A673 (cell line): ENCODE data around the gene GAGE13. TPM values are rescaled to one million over a fixed set of nuclear protein-coding genes. Genes with fewer than 3 reads are reported as not detected.
"Not testable (repeated sequence)": the region's sequence is repeated elsewhere in the genome, so short reads cannot be mapped to it uniquely, and the experiment has no call there.

Source experiments
- BruUV-seq: library from RNA; stranded (reverse); fragments of 400-500 nt; replicated peaks from 2 replicates; lab custom pipeline; 2021; lab: Mats Ljungman, UMichigan
- CTCF ChIA-PET: fragments of 300-600 bp; sonication (Branson Sonifier 250); formaldehyde crosslinking; loops from one replicate; lab custom pipeline; 2022; ENCODE audit warnings: antibody characterized with exemption; lab: Charles Lee
- POLR2A ChIA-PET: fragments of 300-600 bp; sonication (Branson Sonifier 250); formaldehyde crosslinking; loops from one replicate; lab custom pipeline; 2022; ENCODE audit warnings: antibody characterized with exemption; ENCODE audit not compliant: low non-redundant PET; lab: Charles Lee
- DNase-seq: peaks from one replicate; pipeline ENCODE4 v3.0.0-alpha.2; 2015; ENCODE audit warnings: low spot score
- H3K27ac ChIP-seq: fragments of 200-600 bp; sonication (generic); 2 replicates; pipeline ENCODE4 v1.5.1; 2016; ENCODE audit warnings: mixed run types, low read depth, mild to moderate bottlenecking, mixed read lengths, antibody characterized with exemption, low read length; ENCODE audit not compliant: poor library complexity, severe bottlenecking
- H3K27me3 ChIP-seq: fragments of 200-600 bp; sonication (generic); replicated peaks from 2 replicates; pipeline ENCODE4 v1.6.1; 2017; ENCODE audit warnings: mixed run types, low read depth, mild to moderate bottlenecking, mixed read lengths, antibody characterized with exemption, low read length; ENCODE audit not compliant: insufficient read depth, poor library complexity
- H3K36me3 ChIP-seq: fragments of 200-600 bp; sonication (generic); 2 replicates; pipeline ENCODE4 v1.6.1; 2016; ENCODE audit warnings: mixed run types, mild to moderate bottlenecking, mixed read lengths, antibody characterized with exemption, low read length; ENCODE audit not compliant: insufficient read depth, poor library complexity, severe bottlenecking
- H3K4me1 ChIP-seq: fragments of 200-600 bp; sonication (generic); 2 replicates; pipeline ENCODE4 v1.6.1; 2017; ENCODE audit warnings: mixed run types, mild to moderate bottlenecking, mixed read lengths, antibody characterized with exemption, low read length; ENCODE audit not compliant: insufficient read depth, poor library complexity, severe bottlenecking
- H3K4me3 ChIP-seq: fragments of 200-600 bp; sonication (generic); 2 replicates; pipeline ENCODE4 v1.5.1; 2016; ENCODE audit warnings: low read depth, mixed run types, mild to moderate bottlenecking, mixed read lengths, low read length; ENCODE audit not compliant: poor library complexity, severe bottlenecking
- H3K9me3 ChIP-seq: fragments of 200-600 bp; sonication (generic); 2 replicates; pipeline ENCODE4 v1.6.1; 2016; ENCODE audit warnings: mixed run types, low read depth, mild to moderate bottlenecking, mixed read lengths, antibody characterized with exemption, low read length; ENCODE audit not compliant: poor library complexity, severe bottlenecking
- EZH2 ChIP-seq: fragments of 200-600 bp; sonication (generic); IDR thresholded peaks from 2 replicates; pipeline ENCODE4 v1.6.1; 2017; ENCODE audit warnings: borderline replicate concordance, low read depth, mild to moderate bottlenecking, mixed read lengths, antibody characterized with exemption, low read length; ENCODE audit not compliant: poor library complexity, severe bottlenecking
- intact Hi-C: fragments of 100-400 bp; cut with micrococcal nuclease; formaldehyde crosslinking; loops from one replicate; pipeline ENCODE4 v1.10.0; 2022; ENCODE audit not compliant: unreplicated experiment
- total RNA-seq: library from RNA; stranded (reverse); gene quantifications from 2 replicates; pipeline ENCODE4 v1.2.3, GENCODE V29; 2021
- TF ChIP-seq, protein P1 (sequence below): fragments of 300-800, 200-600 bp; sonication (generic); conservative IDR thresholded peaks from 2 replicates; pipeline ENCODE4 v1.5.1; 2017; ENCODE audit warnings: low read depth, mild to moderate bottlenecking, antibody characterized with exemption, low read length, moderate library complexity, mixed read lengths

The GAGE13 gene
- total RNA-seq, 1 experiment from 2014 or later = not detected

DNA sequence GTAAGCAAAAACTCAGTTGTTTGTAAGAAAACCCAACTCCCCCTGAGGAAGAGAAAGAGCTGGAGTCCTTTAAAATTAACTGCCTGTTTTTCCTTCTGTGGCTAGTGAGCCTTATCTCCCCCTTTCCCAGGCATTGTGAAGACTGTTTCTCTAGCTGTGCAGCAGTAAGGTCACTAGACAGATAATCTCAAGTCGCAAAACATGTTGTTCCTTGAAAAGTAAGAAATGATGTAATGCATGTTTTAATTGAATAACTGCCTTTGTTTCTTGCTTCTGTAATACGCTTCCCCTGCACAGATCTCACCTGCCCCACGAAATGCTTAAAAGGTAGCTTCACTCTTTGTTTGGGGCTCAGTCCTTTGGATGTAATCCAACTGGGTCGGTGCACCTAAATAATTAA lies 15.3 kb upstream of the GAGE13 start:
- intact Hi-C loops = no loop called here
- Histone ChIP-seq H3K4me3 (no peak overlapping the region), H3K27ac (no peak overlapping the region), H3K27me3 (no peaks in the 10 kb centered on the region), H3K4me1 (no peaks in the 10 kb centered on the region), H3K36me3 (no peaks in the 10 kb centered on the region), H3K9me3 (no peaks in the 10 kb centered on the region)
- DNase-seq = no peak
- CTCF ChIA-PET = no interaction called here
- TF ChIP-seq, protein P1, sequence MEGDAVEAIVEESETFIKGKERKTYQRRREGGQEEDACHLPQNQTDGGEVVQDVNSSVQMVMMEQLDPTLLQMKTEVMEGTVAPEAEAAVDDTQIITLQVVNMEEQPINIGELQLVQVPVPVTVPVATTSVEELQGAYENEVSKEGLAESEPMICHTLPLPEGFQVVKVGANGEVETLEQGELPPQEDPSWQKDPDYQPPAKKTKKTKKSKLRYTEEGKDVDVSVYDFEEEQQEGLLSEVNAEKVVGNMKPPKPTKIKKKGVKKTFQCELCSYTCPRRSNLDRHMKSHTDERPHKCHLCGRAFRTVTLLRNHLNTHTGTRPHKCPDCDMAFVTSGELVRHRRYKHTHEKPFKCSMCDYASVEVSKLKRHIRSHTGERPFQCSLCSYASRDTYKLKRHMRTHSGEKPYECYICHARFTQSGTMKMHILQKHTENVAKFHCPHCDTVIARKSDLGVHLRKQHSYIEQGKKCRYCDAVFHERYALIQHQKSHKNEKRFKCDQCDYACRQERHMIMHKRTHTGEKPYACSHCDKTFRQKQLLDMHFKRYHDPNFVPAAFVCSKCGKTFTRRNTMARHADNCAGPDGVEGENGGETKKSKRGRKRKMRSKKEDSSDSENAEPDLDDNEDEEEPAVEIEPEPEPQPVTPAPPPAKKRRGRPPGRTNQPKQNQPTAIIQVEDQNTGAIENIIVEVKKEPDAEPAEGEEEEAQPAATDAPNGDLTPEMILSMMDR = no peak
- TF ChIP-seq EZH2 = no peak
- BruUV-seq = no TSS peak
- POLR2A ChIA-PET = no interaction called here

DNA sequence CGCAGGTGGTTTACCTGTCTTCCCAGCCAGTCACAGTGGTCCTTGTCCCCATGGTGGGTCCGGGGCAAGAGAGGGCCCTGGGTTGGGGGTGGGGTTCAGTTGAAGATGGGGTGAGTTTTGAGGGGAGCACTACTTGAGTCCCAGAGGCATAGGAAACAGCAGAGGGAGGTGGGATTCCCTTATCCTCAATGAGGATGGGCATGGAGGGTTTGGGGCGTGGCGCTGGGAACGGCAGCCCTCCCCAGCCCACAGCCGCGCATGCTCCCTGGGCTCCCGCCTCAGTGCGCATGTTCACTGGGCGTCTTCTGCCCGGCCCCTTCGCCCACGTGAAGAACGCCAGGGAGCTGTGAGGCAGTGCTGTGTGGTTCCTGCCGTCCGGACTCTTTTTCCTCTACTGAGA lies 9.6 kb upstream of the GAGE13 start, which contains the start of gene GAGE12J:
Gene GAGE12J, plus strand, starts transcription at position 301 of the 400 bp plus-strand sequence. CDS start 1,157 bp downstream, outside the sequence.
- H3K4me3 ChIP-seq, H3K4me1 ChIP-seq, CTCF ChIA-PET, POLR2A ChIA-PET, DNase-seq, BruUV-seq, intact Hi-C loops, H3K27ac ChIP-seq, H3K9me3 ChIP-seq, H3K27me3 ChIP-seq, H3K36me3 ChIP-seq: not testable (repeated sequence)

DNA sequence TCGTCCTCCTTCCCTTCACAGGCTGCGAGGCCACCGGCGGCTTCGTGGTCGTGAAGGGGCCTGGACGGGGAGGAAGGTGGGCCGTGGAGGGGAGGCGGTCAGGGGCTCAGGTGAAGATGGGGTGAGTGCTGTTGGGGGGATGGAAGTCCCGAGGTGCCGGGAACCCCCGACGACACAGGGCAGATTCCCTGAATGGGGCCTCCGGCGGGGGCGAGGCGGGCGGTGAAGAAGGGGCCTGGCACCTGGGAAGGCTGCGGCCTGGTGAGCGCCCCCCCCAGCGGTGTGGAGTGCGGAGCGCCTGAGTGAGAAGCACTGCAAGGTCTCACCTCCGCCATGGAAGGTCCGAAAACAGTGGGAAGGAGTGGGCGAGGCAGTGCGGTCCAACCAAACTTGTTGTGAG lies 9.1 kb upstream of the GAGE13 start:
- POLR2A ChIA-PET, H3K9me3 ChIP-seq, BruUV-seq, H3K36me3 ChIP-seq, H3K27me3 ChIP-seq, H3K4me3 ChIP-seq, H3K4me1 ChIP-seq, DNase-seq, CTCF ChIA-PET, H3K27ac ChIP-seq, intact Hi-C loops: not testable (repeated sequence)

DNA sequence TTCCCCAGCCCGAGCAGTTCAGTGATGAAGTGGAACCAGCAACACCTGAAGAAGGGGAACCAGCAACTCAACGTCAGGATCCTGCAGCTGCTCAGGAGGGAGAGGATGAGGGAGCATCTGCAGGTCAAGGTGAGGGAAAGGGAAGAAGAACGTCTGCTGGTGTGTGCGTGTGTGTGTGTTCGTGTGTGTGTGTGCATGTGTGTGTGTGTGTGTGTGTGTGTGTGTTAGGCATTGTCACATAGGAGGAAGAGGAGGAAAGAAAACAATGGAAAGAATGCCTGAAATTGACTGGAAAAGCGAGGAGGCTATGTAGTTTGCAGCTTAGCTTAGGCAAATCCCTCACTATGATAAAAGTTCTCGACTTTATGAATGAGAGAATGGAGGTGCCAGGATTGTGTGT lies 7.6 kb upstream of the GAGE13 start:
- H3K4me3 ChIP-seq, BruUV-seq, DNase-seq, H3K27ac ChIP-seq, intact Hi-C loops, H3K4me1 ChIP-seq, CTCF ChIA-PET, H3K9me3 ChIP-seq, H3K36me3 ChIP-seq, H3K27me3 ChIP-seq, POLR2A ChIA-PET: not testable (repeated sequence)

DNA sequence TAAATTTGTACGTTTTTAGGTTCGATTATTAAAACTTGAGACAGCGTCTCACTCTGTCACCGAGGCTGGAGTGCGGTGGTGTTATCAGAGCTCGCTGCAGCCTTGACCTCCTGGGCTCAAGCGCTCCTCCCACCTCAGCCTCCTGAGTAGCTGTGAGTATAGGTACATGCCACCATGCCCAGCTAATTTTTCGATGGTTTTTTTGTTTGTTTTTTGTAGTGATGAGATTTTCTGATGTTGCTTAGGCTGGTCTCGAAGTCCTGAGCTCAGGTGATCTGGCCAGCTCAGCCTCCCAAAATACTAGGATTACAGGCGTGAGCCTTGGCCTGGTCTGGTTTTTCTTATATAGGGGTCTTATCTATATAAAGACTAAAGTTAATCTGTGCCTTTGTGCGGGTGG lies 961 bp upstream of the GAGE13 start:
- H3K27me3 ChIP-seq, H3K4me3 ChIP-seq, H3K4me1 ChIP-seq, CTCF ChIA-PET, H3K36me3 ChIP-seq, DNase-seq, H3K27ac ChIP-seq, intact Hi-C loops, POLR2A ChIA-PET, H3K9me3 ChIP-seq, BruUV-seq: not testable (repeated sequence)

DNA sequence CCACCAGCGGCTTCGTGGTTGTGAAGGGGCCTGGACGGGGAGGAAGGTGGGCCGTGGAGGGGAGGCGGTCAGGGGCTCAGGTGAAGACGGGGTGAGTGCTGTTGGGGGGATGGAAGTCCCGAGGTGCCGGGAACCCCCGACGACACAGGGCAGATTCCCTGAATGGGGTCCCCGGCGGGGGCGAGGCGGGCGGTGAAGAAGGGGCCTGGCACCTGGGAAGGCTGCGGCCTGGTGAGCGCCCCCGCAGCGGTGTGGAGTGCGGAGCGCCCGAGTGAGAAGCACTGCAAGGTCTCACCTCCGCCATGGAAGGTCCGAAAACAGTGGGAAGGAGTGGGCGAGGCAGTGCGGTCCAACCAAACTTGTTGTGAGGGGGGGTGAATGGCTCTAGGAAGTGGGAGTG lies 459 bp downstream of the GAGE13 start:
- DNase-seq, H3K4me3 ChIP-seq, intact Hi-C loops, H3K36me3 ChIP-seq, H3K27me3 ChIP-seq, H3K9me3 ChIP-seq, H3K4me1 ChIP-seq, BruUV-seq, H3K27ac ChIP-seq, CTCF ChIA-PET, POLR2A ChIA-PET: not testable (repeated sequence)

DNA sequence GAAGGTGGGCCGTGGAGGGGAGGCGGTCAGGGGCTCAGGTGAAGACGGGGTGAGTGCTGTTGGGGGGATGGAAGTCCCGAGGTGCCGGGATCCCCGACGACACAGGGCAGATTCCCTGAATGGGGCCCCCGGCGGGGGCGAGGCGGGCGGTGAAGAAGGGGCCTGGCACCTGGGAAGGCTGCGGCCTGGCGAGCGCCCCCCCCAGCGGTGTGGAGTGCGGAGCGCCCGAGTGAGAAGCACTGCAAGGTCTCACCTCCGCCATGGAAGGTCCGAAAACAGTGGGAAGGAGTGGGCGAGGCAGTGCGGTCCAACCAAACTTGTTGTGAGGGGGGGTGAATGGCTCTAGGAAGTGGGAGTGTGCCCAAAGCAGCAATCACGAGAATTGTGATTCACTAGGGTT lies 10.1 kb downstream of the GAGE13 start:
- H3K9me3 ChIP-seq, H3K4me1 ChIP-seq, H3K27ac ChIP-seq, BruUV-seq, intact Hi-C loops, H3K27me3 ChIP-seq, H3K36me3 ChIP-seq, CTCF ChIA-PET, H3K4me3 ChIP-seq, DNase-seq, POLR2A ChIA-PET: not testable (repeated sequence)
